ENCODE results near the gene PANK4. TPM values are rescaled to one million over a fixed set of nuclear protein-coding genes. Genes with fewer than 3 reads are reported as not detected.

Gene PANK4
- total RNA-seq, 6 experiments from 2014 or later: 9.6 to 18.9 (median 13.4) TPM

GRCh38 chr1:2514863-2515762 is 11.3 kb downstream of the PANK4 start:
- Histone ChIP-seq H3K36me3 (peaks cover 15 to 82% (median 46%) of the 10 kb centered on the region in 4 donors), H3K27ac (no peak overlapping the region), H3K27me3 (no peaks in the 10 kb centered on the region), H3K4me3 (no peak overlapping the region), H3K9me3 (no peaks in the 10 kb centered on the region), H3K4me1 (peaks cover 0 to under 1% (median 0%) of the 10 kb centered on the region in 4 donors)
- intact Hi-C loops (cut with DNase I): no loop called here
- no peak for DNase-seq
- no peak for ATAC-seq
- WGBS (ENCODE audit: insufficient coverage, low coverage, low lambda C conversion rate, missing lambda C conversion rate): 93% methylated on average over 5 of the region's 45 CpGs
- no peak for TF ChIP-seq CTCF (IDR thresholded peaks at IDR 0.05)
- TF ChIP-seq POLR2A (IDR thresholded peaks at IDR 0.05): no peak

- 92% methylated on average over 14 of the region's 43 CpGs for WGBS (ENCODE audit: insufficient coverage, low coverage, low lambda C conversion rate, missing lambda C conversion rate)
- peaks cover 0 to 4% (median 0%) of the 10 kb centered on the region in 4 donors for H3K4me1 ChIP-seq
- no peak overlapping the region for H3K4me3 ChIP-seq
- no peaks in the 10 kb centered on the region for H3K27me3 ChIP-seq
- H3K9me3 ChIP-seq: no peaks in the 10 kb centered on the region
- DNase-seq (no peak), ATAC-seq (no peak)
- H3K27ac ChIP-seq: no peak overlapping the region
- intact Hi-C loops (cut with DNase I): no loop called here
- TF ChIP-seq POLR2A (IDR thresholded peaks at IDR 0.05): no peak
- TF ChIP-seq CTCF (IDR thresholded peaks at IDR 0.05): no peak
- peaks cover 15 to 77% (median 43%) of the 10 kb centered on the region in 4 donors for H3K36me3 ChIP-seq
Measured at GRCh38 chr1:2513939-2514652, 12.3 kb downstream of the PANK4 start.

GRCh38 chr1:2512862-2513421 is 13.5 kb downstream of the PANK4 start:
- Histone ChIP-seq H3K36me3 (peaks cover 9 to 74% (median 42%) of the 10 kb centered on the region in 4 donors), H3K27ac (no peak overlapping the region), H3K4me3 (no peak overlapping the region), H3K9me3 (no peaks in the 10 kb centered on the region), H3K4me1 (peaks cover 0 to 4% (median 0%) of the 10 kb centered on the region in 4 donors), H3K27me3 (no peaks in the 10 kb centered on the region)
- no peak for DNase-seq
- 93% methylated on average over 9 of the region's 31 CpGs for WGBS (ENCODE audit: insufficient coverage, low coverage, low lambda C conversion rate, missing lambda C conversion rate)
- TF ChIP-seq CTCF (IDR thresholded peaks at IDR 0.05): no peak
- TF ChIP-seq POLR2A (IDR thresholded peaks at IDR 0.05): no peak
- no peak for ATAC-seq
- intact Hi-C loops (cut with DNase I): no loop called here

- DNase-seq (no peak), ATAC-seq (no peak)
- Histone ChIP-seq H3K9me3 (no peaks in the 10 kb centered on the region), H3K27ac (no peak overlapping the region), H3K27me3 (no peaks in the 10 kb centered on the region), H3K4me3 (no peak overlapping the region), H3K4me1 (peaks cover 0 to 4% (median 0%) of the 10 kb centered on the region in 4 donors), H3K36me3 (peaks cover 7 to 59% (median 34%) of the 10 kb centered on the region in 4 donors)
- TF ChIP-seq POLR2A (IDR thresholded peaks at IDR 0.05): no peak
- no peak for TF ChIP-seq CTCF (IDR thresholded peaks at IDR 0.05)
- 92% methylated on average over 2 of the region's 27 CpGs for WGBS (ENCODE audit: insufficient coverage, low coverage, low lambda C conversion rate, missing lambda C conversion rate)
- intact Hi-C loops (cut with DNase I): no loop called here
Measured at GRCh38 chr1:2510366-2511155, 15.8 kb downstream of the PANK4 start.
